MV-4-11 (cell line): ENCODE data around the gene FIBCD1.
"Not testable (repeated sequence)": the region's sequence is repeated elsewhere in the genome, so short reads cannot be mapped to it uniquely, and the experiment has no call there.

Source experiments
- DNase-seq: peaks from one replicate; lab custom pipeline; 2025; lab: John Stamatoyannopoulos, UW

Gene FIBCD1

DNA sequence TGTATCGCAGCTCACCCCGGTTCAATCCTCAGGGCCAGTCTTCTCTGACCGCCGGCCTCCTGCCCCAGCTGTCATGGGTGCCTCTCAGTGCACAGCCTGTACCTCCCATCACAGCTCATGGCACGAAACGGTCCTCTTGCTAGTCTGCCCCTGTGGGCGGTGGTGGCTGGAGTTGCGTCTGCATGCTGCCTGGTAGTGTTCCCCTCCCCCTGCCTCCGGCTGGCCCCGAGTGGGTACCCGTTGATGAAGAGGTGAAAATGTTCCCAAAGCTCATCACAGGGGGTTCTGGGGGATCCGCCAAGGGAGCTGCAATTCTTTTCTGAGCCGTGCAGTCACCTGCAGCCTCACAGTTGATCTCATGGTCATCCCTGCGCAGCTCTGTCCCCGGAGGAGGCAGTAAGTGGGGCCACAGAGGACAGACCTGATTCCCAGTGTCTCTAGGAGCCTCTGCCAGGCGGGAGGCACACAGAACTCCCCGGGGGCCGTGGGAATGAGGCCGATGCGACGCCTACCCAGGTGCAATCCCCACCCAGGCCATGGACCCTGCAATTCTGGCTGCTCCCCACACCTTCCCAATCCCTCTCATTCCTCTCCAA, 34.7 kb upstream of the FIBCD1 start:
- no peak for DNase-seq

DNA sequence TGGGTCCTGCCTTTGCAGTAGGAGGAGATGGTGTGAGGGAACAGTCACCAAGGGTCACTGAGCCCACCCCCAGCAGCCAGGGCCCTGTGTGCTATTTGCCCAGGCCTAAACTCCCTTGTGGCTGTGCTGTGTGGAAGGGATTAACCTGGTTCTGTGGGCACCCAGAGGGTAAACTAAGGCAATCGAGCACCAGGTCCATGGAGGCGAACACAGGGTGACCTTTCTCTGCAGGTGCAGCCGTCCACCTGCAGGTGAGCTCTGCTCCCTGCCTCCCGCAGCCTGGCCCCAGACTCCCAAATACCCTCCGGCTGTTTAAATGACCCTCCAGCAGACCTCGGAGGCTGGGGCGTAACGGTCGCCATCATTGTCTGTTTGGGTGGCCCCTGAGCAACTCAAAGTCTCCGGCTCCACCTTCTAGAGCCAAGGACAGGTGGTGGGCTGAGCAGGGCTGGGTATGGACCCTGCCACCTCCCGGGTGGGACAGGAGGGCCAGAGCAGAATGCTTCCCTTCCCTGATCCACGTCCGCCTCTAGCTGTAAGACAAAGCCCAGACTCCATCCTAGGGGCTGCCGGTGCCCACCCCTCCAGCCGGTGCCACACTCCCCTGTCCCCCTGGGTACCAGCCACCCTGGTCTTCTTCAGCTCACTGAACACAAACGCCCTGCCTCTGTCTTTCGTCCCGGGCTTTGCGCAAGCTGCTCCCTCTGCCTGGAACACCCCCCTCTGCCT, 34.1 kb upstream of the FIBCD1 start:
- no peak for DNase-seq

DNA sequence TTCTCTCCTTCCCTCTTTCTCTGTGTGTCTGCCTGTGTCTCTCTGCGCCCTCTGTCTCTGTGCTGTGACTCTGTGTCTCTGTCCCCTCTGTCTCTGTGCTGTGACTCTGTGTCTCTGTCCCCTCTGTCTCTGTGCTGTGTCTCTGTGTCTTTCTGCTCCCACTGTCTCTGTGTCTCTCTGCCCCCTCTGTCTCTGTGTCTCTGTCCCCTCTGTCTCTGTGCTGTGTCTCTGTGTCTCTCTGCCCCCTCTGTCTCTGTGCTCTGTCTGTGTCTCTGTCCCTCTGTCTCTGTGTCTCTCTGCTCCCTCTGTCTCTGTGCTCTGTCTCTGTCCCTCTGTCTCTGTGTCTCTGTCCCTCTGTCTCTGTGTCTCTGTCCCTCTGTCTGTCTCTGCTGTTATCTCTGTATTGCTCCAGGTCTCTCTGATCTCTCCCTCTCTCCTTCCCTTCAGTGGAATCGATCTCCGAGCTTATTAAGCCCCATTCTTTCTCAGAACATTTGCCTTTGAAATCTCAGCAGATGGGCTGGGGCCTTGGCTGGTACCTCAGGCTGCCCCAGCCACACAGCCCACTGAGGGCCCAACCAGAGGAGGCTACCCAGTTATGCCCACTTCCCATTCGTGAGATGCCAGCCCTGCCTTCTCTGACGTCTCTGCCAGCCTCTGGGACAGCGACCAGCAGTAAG, 33.4 kb upstream of the FIBCD1 start:
- no peak for DNase-seq

DNA sequence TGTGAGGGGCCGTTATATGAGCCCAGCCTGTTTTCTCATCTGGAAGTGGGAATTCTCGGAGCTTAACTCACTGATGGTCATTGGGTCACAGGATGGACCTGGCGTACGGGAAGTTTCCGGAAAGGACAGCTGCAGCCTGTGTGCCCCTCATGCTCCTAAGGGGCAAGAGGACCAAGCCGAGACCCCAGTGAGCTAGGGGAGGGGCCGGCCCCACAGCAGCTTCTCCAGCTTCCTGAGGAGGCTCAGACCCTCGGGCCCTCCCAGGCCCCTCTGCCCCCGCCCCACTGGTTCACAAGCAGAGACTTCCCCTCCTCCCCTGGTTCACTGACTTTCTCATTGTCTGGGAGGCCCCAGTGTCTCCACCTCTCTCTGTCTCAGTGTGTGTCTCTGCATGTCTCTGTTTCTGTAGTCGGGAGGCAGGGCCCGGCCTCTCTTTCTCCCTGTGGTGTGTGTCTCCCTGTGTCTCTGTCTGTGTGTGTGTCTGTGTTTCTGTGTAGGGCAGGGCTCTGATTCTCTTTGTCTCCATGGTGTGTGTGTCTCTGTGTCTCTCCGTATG, 32.3 kb upstream of the FIBCD1 start:
- no peak for DNase-seq

DNA sequence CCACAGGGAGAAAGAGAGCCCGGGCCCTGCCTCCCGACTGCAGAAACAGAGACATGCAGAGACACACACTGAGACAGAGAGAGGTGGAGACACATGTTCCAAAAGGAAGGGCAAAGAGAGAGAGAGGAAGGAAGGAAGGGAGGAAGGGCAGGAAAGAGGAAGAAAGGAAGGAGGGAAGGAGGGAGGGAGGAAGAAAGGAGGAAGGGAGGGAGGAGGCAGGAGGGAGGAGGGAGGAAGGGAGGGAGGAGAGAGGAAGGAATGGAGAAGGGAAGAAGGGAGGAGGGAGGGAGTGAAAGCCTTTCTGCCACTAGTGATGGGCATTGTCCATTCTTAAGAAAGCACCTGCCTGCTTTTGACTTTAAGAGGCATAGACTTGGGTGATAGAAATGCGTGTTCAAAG, 31.8 kb upstream of the FIBCD1 start:
- no peak for DNase-seq

DNA sequence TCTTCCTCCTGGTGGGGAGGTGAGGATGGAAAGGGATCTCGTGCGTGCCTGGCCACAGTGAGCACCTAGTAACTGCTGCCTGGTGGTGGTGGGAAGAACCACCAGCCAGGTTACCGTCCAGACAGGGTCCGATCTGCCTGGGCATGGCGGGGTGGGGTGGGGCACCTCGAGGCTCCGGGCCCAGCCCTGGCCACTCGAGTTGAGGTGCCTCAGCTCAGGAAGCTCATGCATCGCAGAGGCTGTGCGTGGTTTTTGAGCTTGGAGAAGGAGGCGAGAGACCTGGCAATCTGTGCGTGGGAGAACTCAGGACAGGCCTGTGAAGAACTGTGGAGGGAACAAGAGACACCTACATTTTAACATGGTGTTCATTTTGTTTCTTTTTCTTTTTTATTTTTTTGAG, 31.0 kb upstream of the FIBCD1 start:
- no peak for DNase-seq

DNA sequence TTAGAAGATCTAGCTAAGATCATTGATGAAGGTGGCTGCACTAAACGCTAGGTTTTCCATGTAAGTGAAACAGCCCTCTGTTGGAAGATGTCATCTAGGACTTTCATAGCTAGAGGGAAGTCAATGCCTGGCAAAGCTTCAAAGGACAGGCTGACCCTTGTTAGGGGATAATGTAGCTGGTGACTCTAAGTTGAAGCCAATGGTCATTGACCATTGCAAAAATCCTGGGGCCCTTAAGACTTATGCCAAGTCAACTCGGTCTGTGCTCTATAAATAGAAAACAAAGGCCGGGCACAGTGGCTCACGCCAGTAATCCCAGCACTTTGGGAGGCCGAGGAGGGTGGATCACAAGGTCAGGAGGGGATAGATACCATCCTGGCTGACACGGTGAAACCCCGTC, 26.6 kb upstream of the FIBCD1 start:
- no peak for DNase-seq

DNA sequence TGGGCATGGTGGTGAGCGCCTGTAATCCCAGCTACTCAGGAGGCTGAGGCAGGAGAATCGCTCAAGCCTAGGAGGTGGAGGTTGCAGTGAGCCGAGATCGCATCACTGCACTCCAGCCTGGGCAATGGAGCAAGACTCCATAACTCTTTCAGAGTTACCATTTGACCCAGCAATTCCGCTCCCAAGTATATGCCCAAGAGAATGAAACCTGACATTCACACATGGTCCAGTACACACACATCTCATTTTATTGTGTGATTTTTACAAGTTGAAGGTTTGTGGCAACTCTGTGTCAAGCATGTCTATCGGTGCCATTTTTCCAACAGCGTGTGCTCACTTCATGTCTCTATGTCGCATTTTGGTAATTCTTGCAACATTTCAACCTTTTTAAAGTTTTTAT, 24.9 kb upstream of the FIBCD1 start:
- DNase-seq: no peak

DNA sequence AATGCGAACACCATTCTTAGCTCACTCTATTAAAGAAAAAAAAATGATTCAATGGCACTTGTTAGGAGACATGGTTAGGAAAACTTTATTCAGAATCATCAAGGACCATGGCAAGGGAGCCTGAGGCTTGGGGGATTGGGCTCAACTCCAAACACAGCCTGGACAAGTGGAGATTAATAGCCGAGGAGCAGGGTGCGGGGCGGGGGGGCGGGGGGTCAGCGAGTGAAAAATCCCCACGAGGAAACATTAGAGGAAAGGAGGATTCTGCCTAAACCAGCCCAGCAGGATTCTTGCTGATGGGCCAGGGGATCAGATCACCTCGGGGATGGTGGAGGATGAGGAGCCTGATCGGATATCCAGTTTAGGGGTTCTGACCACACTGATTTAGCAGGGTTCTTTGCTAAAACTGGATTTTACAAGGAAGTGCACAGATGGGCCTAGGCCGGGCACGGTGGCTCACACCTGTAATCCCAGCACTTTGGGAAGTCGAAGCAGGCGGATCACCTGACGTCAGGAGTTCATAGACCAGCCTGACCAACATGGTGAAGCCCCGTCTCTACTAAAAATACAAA, 24.4 kb upstream of the FIBCD1 start:
- DNase-seq: no peak

DNA sequence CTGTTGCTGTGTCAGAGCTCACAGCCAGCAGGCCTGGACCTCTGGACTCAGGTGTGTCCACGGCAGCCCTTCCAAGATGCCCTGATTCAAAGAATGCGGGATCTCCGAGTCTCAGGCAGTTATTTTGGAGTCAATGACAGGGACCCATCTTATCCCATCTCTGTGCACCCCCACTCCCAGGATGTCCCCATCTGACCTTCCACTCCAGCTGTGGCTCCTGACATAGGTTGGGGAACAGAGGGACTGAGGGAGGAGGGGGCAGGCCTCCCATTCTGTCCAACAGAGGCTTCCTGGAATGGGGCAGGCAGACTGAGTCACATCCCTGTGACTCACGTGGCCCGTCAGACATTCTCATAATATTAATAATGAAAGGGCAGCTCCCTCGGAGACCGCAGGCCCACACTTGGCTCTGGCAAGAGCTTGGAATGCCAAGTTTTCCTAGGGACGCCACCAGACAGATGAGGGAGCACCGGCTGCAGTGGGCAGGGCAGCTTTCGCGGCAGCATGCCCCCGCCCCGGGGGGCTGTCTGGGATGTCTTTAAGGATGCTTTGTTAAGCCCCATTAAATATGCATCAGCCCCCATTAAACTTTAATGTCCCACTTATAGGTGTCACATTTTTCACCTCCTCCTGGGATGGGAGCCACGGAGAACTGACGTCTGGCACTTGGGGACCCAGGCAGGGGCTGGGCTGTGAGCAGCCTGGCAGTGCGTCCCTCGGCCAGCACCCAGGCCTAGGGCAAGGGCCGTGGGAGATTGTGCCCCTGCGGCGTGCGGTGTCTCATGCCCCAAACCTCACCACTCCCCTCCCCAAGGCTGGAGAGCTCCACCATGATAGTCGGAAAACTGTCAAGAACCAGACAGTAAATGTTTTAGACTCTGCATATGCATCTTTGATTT, 23.6 kb upstream of the FIBCD1 start:
- DNase-seq: no peak

DNA sequence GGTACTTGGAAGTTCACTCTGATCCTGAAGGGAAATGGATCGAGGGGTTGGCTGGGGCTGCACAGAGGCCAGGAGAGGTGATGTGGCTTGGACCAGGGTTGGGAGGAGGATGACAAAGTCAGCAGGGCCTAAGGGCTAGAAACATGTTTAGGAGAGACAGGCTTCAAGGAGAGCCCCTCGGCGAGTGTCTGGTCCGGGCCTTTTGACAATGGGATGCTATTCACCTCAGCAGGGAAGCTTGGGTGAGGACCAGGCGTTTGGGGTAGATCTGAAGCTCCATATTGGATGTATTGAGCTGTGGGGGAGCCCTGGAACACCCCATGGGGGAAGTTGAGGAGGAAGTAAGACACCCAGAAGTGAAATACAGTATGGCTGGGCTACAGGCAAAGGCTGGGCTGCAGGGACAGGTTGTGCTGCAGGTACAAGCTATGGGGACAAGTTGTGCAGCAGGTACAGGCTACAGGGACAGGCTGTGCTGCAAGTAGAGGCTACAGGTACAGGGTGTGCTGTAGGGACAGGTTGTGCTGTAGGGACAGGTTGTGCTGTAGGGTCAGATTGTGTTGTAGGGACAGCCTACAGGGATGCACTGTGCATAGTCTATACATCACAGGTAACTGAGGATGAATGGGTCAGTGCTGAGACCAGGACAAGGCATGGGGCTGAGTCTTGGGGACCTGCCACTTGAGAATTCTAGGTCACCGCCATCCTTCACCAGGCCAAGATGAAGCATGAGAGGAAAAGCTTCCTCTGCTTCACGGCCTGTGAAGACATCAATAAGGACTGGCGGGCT, 22.7 kb upstream of the FIBCD1 start:
- DNase-seq: no peak

DNA sequence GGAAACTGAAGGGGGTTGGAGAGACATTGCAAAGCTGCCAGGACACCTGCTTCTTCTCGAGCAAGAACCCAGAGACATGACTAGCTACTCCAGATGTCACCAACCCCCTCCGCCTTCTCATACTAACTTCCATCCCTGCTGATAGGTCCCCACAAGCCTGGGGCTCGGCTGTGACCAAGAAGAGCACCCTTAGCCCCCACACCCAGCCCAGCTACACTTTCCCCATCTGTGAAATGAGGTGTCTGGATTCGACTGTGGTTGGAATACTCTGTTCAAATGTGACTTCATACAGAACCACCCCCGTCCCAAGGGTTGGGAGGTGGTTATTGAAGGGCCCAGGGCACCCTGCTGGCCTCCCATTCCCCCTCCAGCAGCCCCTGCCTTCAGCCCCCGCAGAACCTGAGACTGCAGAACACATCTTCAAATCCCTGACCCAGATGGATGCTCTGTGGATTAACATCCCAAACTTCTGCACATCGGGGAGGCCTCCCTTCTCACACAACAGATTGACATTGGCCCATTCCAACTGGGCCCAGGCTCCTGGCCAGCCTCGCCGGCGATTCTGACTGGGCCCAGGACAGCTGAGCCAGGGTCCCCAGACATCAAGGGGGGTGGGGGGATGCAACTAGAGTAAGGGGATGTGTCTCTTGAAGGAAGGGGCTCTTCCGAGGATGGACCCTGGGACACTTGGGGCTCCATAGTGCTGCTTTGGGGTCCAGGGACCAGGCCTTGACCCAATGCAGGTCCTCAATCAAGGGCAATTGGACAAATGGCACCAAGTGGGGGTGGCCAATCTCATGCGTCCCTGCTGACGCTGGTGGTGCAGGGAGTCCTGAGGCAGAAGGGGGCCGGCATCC, 21.7 kb upstream of the FIBCD1 start:
- DNase-seq: no peak

DNA sequence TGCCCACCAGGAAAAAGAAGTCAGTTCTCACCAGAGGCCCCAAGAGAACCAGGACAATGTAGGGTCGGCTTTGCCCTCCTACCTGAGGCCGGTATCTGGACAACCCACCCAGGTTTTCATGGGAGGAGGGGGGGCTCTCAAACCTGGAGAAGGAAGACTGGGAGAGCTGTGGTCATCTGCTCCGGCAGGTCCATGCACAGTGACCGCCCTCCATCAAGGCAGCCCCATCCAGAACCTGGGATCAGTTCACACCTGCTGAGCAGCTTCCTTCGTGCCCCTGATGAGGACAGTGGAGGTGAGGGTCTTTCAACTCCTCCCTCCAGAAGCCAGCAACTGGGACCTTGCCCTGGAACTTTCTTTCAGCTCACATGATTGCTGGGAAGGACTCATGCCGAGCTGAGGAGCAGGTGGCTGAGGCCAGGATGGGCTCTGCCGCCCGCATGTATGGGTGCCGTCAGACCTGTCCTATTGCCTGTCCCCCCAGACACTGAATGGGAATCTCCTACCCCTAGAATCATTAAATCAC, 20.8 kb upstream of the FIBCD1 start:
- no peak for DNase-seq

DNA sequence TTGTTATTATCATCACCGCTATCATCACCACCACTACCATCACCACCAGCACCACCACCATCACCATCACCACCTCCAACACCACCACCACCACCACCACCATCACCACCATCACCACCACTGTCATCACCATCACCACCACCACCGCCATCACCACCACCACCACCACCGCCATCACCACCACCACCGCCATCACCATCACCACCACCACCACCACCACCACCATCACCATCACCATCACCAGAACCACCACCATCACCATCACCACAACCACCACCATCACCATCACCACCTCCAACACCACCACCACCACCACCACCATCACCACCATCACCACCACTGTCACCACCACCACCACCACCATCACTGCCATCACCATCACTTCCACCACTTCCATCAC, 19.5 kb upstream of the FIBCD1 start:
- DNase-seq: not testable (repeated sequence)

DNA sequence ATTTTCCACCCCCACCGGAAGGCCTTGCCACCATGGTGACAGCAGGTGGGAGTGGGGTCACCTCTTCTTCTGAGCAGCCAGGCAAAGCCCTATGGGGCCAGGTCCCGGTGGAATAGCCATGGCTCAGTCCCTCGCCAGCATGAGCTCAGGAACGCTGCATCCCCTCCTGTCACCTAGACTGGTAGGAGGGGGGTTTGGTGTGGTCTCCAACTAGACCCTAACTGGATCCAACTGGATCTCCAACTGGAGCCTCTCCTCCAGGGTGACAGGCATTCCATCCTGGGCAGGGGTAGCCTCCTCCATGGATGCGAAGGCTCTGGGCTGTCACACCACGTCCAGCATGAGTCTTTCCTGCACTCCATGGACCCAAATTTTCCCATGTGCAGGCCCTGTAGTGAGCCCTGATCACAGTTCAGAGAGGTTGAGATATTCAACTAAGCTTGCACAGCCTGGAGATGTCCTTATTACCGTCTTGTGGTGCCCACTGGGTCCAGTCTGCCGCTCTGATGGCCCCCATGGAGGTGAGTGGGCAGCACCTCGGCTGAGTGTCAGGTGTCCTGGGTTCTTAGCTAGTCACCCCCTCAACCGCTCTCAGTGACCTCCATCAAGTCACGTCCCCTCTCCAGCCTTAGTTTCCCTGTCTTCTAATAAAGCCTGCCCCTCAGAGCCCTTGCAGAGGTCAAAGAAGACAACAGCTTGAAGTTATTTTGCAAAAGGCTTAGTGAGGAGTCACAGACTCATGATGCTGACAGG, 18.6 kb upstream of the FIBCD1 start:
- no peak for DNase-seq

DNA sequence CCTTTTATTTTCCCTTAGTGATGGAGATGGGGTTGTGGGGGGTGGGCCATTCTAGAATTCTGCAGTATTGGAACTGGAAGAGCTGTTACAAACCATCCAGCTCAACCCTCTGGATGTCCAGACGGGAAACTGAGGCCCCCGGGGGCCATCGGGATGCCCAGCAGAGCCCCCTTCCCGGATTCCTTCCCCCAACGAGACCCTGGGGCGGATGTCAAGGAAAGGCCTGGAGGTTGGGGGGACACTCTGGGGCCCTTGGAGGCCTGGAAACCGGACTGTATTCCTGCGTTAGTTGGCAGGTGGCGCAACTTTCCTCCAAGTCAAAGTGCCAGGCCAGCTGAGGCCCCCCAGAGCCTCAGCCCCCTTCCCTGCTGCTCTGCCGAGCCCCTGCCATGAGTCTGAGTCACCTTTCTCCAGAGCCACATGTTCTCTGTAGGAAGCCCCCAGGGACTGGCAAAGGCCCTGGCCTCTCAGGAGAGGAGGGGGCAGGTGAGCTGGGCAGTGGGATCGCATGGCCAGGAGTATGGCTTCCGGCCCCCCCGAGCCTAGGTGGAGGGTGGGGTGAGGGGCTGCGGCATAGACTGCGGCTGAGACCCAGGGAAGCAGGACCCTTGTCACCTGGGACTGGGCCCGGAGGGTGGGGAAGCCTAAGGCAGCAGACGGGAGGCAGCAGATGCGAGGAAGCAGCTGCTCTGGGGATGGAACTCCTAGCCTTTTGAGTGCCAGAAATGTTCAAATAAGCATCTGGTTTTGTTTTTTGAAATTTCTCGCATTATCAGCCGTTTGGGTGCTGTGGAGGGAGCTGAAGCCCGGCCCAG, 17.8 kb upstream of the FIBCD1 start:
- DNase-seq: no peak

DNA sequence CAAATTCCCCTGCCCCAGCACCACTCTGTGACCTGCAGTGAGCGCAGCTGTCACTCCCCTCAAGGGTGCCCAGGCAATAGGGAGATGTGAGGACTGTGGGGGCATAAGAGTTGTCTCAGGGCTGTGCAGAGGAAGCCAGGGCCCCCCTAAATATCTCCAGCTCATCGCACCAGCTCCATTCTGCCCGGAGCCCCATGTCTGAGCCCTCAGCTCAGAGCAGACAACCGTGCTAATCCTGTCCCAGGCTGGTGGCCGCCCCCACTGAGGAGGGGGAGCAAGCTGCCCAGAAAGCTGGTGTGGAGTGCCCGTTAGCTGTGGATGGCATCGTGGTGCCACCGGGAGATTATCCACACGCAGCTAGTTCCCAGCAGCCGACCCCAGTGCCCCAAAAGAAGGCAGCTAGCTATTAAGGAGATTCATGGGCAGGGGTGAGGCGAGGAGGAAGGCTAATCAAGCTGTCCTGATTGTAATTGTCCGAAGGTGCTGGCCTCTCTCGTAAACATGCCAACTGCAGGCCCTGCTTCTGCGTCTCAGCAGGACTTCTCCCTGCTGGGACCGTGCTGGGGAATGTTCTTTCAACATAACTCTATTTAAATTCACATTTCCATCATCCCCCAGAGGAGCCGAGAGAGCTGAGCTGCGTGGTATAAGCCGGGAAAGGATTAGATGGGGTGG, 17.0 kb upstream of the FIBCD1 start:
- no peak for DNase-seq

DNA sequence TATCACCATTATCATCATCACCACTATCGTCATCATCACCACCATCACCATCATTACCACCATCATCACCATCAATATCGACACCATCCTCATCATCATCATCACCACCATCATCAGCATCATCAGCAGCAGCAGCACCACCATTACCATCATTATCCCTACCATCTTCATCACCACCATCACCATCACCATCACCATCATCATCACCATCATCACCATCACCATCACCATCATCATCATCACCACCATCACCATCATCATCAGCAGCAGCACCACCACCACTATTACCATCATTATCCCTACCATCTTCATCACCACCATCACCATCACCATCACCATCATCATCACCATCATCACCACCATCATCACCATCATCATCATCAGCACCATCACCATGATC, 15.9 kb upstream of the FIBCD1 start:
- not testable (repeated sequence) for DNase-seq
